ENCODE data around the gene NAE1.

DNA sequence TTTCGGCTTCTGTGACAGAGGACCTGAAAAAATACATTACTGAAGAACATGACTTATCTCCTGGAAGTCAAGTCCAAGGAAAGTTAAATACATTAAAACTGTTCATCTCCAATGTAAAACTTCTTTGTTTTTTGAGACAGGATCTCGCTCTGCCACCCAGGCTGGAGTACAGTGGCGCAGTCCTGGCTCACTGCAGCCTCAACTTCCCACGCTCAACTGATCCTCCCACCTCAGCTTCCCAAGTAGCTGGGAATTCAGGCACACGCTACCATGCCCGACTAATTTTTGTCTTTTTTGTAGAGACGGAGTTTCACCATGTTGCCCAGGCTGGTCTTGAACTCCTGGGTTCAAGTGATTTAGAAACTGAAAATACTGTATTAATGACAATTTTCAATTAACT lies 19.7 kb downstream of the NAE1 start:
- TF ChIP-seq POLR2A (IDR thresholded peaks at IDR 0.05) (no peak), EP300 (IDR thresholded peaks at IDR 0.05) (no peak), POLR2AphosphoS5 (IDR thresholded peaks at IDR 0.05) (no peak)
- TF ChIP-seq, protein P1, sequence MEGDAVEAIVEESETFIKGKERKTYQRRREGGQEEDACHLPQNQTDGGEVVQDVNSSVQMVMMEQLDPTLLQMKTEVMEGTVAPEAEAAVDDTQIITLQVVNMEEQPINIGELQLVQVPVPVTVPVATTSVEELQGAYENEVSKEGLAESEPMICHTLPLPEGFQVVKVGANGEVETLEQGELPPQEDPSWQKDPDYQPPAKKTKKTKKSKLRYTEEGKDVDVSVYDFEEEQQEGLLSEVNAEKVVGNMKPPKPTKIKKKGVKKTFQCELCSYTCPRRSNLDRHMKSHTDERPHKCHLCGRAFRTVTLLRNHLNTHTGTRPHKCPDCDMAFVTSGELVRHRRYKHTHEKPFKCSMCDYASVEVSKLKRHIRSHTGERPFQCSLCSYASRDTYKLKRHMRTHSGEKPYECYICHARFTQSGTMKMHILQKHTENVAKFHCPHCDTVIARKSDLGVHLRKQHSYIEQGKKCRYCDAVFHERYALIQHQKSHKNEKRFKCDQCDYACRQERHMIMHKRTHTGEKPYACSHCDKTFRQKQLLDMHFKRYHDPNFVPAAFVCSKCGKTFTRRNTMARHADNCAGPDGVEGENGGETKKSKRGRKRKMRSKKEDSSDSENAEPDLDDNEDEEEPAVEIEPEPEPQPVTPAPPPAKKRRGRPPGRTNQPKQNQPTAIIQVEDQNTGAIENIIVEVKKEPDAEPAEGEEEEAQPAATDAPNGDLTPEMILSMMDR (IDR thresholded peaks at IDR 0.05) = no peak
